AG04450 (cell line): ENCODE measurements around the gene IL1RAP. TPM values are rescaled to one million over a fixed set of nuclear protein-coding genes. Genes with fewer than 3 reads are reported as not detected.

ENCODE experiments used
- CTCF ChIA-PET: fragments of 300-600, 350-600 bp; formaldehyde crosslinking; extraction: SDS; loops from one replicate; lab custom pipeline; 2022; ENCODE audit warnings: antibody characterized with exemption, inconsistent platforms; lab: Charles Lee
- POLR2A ChIA-PET: fragments of 350-600 bp; formaldehyde crosslinking; extraction: SDS; loops from one replicate; lab custom pipeline; 2021; ENCODE audit warnings: antibody characterized with exemption, inconsistent platforms; lab: Yijun Ruan, JAX
- DNase-seq: peaks from one replicate; pipeline ENCODE4 v3.0.0-alpha.2; 2011; ENCODE audit warnings: low read depth, low spot score
- H3K27ac ChIP-seq: one replicate; pipeline ENCODE4 v1.5.1; 2012; ENCODE audit warnings: low read depth, low read length, control low read depth
- H3K27me3 ChIP-seq: one replicate; pipeline ENCODE4 v1.6.0; 2012; ENCODE audit warnings: low read length; ENCODE audit not compliant: control insufficient read depth, insufficient read depth
- H3K4me3 ChIP-seq: 2 replicates; pipeline ENCODE4 v1.5.1; 2011; ENCODE audit warnings: mild to moderate bottlenecking, low read depth, low read length, control low read depth
- H3K9me3 ChIP-seq: 2 replicates; pipeline ENCODE4 v1.5.1; 2012; ENCODE audit warnings: low read length; ENCODE audit not compliant: control insufficient read depth, insufficient read depth
- polyA plus RNA-seq: library from polyadenylated mRNA; depleted of rRNA; stranded (reverse); fragments of >200 nt; gene quantifications from 2 replicates; pipeline ENCODE4 v1.2.3, GENCODE V29; 2011
- TF ChIP-seq, protein P1 (sequence below): IDR thresholded peaks from 2 replicates; pipeline ENCODE4 v1.5.1; 2011; ENCODE audit warnings: low read depth, low read length, control low read depth, inconsistent platforms

Gene IL1RAP
- polyA plus RNA-seq, 1 experiment: 9.9 TPM

DNA sequence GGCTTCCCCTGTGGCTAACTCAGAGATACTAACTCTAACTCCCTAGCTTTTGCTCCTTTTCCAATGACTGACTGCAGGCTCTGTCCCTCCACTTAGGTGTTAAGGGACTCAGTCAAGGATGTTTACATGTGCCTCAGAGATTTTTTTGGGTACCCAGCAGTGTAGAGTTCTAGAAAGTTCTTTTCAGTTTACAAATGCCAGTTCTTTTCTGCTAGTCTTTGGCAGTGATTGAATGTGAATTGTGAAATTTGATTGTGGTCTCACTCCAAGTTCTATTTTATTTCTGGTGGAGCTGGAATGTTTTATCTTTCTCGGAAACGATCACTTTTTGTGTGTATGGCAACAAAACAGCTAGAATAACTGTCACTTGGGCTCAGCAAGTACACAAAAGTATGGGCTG, 60.6 kb downstream of the IL1RAP start:
- Histone ChIP-seq H3K9me3 (no peaks in the 10 kb centered on the region; the same call in 1 of the 2 replicates), H3K27ac (no peak overlapping the region), H3K4me3 (no peak overlapping the region), H3K27me3 (no peaks in the 10 kb centered on the region)
- CTCF ChIA-PET: no interaction called here
- no peak for DNase-seq
- POLR2A ChIA-PET: no interaction called here
- TF ChIP-seq, protein P1, sequence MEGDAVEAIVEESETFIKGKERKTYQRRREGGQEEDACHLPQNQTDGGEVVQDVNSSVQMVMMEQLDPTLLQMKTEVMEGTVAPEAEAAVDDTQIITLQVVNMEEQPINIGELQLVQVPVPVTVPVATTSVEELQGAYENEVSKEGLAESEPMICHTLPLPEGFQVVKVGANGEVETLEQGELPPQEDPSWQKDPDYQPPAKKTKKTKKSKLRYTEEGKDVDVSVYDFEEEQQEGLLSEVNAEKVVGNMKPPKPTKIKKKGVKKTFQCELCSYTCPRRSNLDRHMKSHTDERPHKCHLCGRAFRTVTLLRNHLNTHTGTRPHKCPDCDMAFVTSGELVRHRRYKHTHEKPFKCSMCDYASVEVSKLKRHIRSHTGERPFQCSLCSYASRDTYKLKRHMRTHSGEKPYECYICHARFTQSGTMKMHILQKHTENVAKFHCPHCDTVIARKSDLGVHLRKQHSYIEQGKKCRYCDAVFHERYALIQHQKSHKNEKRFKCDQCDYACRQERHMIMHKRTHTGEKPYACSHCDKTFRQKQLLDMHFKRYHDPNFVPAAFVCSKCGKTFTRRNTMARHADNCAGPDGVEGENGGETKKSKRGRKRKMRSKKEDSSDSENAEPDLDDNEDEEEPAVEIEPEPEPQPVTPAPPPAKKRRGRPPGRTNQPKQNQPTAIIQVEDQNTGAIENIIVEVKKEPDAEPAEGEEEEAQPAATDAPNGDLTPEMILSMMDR: no peak

- H3K4me3 ChIP-seq: no peak overlapping the region
- H3K27ac ChIP-seq: no peak overlapping the region
- no peak for DNase-seq
- H3K27me3 ChIP-seq: no peaks in the 10 kb centered on the region
- CTCF ChIA-PET: no interaction called here
- POLR2A ChIA-PET: interaction anchor here (0.6 kb wide), 1 partner anchor 103 kb away, joined by 7 read pairs; no protein-coding TSS in a partner anchor
- TF ChIP-seq, protein P1: no peak
- H3K9me3 ChIP-seq: no peaks in the 10 kb centered on the region; the same call in 1 of the 2 replicates
These were observed 61.7 kb downstream of the IL1RAP start for GRCh38 chr3:190575437-190576185.

DNA sequence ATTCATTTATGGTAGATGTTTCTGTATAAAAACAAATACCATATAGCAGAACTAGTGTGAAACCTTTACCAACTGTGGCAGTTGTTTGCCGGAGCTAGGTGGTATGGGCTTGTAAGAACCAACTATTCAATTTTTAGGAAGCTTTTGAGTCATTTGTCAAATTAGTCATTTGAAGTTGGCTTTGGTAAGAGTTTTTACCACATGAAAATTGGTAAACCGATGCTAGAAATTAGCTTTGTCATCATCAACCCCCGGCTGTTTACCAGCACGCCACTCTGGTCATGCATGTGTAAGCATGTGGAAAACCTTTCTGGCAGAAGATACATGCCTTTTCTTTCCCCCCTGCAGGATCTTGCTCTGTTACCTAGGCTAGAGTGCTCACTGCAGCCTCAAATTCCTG, 63.3 kb downstream of the IL1RAP start:
- ChIA-PET CTCF (interaction anchor here (0.6 to 1.8 kb wide), 2 partner anchors 64 to 1344 kb away, joined by 4 to 5 read pairs; partner anchors contain the start of gene IL1RAP), POLR2A (no interaction called here)
- Histone ChIP-seq H3K4me3 (no peak overlapping the region), H3K9me3 (no peaks in the 10 kb centered on the region; the same call in 1 of the 2 replicates), H3K27ac (no peak overlapping the region), H3K27me3 (no peaks in the 10 kb centered on the region)
- TF ChIP-seq, protein P1: no peak
- DNase-seq: no peak

DNA sequence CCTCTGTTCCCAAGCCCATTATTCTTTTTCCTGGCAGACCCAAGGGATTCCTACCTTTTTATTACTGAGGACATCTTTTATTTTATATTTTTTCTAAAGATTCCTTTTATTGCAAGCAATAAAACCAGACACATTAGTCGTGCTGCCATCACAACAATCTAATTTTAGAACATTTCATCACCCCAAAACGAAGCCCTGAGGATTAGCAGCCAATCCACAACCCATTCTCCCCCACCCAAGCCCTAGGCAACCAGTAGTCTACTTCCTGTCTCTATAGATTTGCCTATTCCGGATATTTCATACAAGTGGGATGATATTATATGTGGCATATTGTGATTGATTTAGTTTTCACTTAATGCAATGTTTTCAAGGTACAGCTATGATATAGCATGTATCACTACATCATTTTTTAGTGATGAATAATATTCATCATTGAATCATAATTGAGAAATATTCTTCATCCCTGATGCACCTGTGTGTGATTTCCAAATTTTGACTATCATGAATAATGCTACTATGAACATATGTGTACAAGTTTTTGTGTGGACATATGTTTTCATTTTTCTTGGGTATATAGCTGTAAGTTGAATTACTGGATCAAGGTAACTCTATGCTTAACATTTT, 65.7 kb downstream of the IL1RAP start:
- TF ChIP-seq, protein P1: no peak
- Histone ChIP-seq H3K27ac (no peak overlapping the region), H3K9me3 (no peaks in the 10 kb centered on the region; the same call in 1 of the 2 replicates), H3K27me3 (no peaks in the 10 kb centered on the region), H3K4me3 (no peak overlapping the region)
- DNase-seq: no peak
- POLR2A ChIA-PET: no interaction called here
- CTCF ChIA-PET: no interaction called here

GRCh38 chr3:190580417-190580816, 66.5 kb downstream of the IL1RAP start:
- TF ChIP-seq, protein P1: no peak
- no peaks in the 10 kb centered on the region; the same call in 1 of the 2 replicates for H3K9me3 ChIP-seq
- ChIA-PET CTCF (interaction anchor here (1.1 to 1.2 kb wide), 2 partner anchors 67 to 117 kb away, joined by 5 to 6 read pairs; partner anchors contain the start of gene IL1RAP), POLR2A (interaction anchor here (1.0 kb wide), 1 partner anchor 66 kb away, joined by 3 read pairs; no protein-coding TSS in a partner anchor)
- no peaks in the 10 kb centered on the region for H3K27me3 ChIP-seq
- H3K4me3 ChIP-seq: no peak overlapping the region
- H3K27ac ChIP-seq: no peak overlapping the region
- DNase-seq: no peak
